Measurements from ENCODE around the gene FUT8.
"Not testable (repeated sequence)": the region's sequence is repeated elsewhere in the genome, so short reads cannot be mapped to it uniquely, and the experiment has no call there.

FUT8 gene

GRCh38 chr14:65628664-65629063, 216.1 kb downstream of the FUT8 start:
- DNase-seq: no peak

- no peak for DNase-seq
These were observed 218.5 kb downstream of the FUT8 start for GRCh38 chr14:65631040-65631439.

GRCh38 chr14:65632487-65632886, 220.0 kb downstream of the FUT8 start:
- no peak for DNase-seq

GRCh38 chr14:65633666-65634065, 221.1 kb downstream of the FUT8 start:
- DNase-seq: not testable (repeated sequence)

- DNase-seq: no peak
These were observed 225.2 kb downstream of the FUT8 start for GRCh38 chr14:65637780-65638179.

- no peak for DNase-seq
These were observed 226.7 kb downstream of the FUT8 start for GRCh38 chr14:65639216-65639615.

- no peak for DNase-seq
These were observed 238.3 kb downstream of the FUT8 start for GRCh38 chr14:65650826-65651225.

GRCh38 chr14:65656554-65656953, 244.0 kb downstream of the FUT8 start:
- no peak for DNase-seq

- DNase-seq: no peak
These were observed 245.7 kb downstream of the FUT8 start for GRCh38 chr14:65658202-65658601.

GRCh38 chr14:65661865-65662264, 249.3 kb downstream of the FUT8 start:
- DNase-seq: no peak

GRCh38 chr14:65664436-65664835, 251.9 kb downstream of the FUT8 start:
- DNase-seq: no peak

- no peak for DNase-seq
These were observed 264.0 kb downstream of the FUT8 start for GRCh38 chr14:65676361-65677014.

- DNase-seq: no peak
These were observed 273.0 kb downstream of the FUT8 start for GRCh38 chr14:65685572-65685971.

- no peak for DNase-seq
These were observed 274.2 kb downstream of the FUT8 start for GRCh38 chr14:65686761-65687160.

- no peak for DNase-seq
These were observed 276.5 kb downstream of the FUT8 start for GRCh38 chr14:65689070-65689469.

GRCh38 chr14:65692566-65692965, 280.0 kb downstream of the FUT8 start:
- DNase-seq: not testable (repeated sequence)

- no peak for DNase-seq
These were observed 284.3 kb downstream of the FUT8 start for GRCh38 chr14:65696801-65697200.

- no peak for DNase-seq
These were observed 291.0 kb downstream of the FUT8 start for GRCh38 chr14:65703521-65703920.

- no peak for DNase-seq
These were observed 291.5 kb downstream of the FUT8 start for GRCh38 chr14:65703996-65704395.

GRCh38 chr14:65704437-65704836, 291.9 kb downstream of the FUT8 start:
- no peak for DNase-seq

- no peak for DNase-seq
These were observed 292.3 kb downstream of the FUT8 start for GRCh38 chr14:65704850-65705249.

GRCh38 chr14:65709576-65709975, 297.0 kb downstream of the FUT8 start:
- DNase-seq: no peak

- not testable (repeated sequence) for DNase-seq
These were observed 304.3 kb downstream of the FUT8 start for GRCh38 chr14:65716813-65717212.

GRCh38 chr14:65717384-65717915, 304.9 kb downstream of the FUT8 start:
- not testable (repeated sequence) for DNase-seq

- no peak for DNase-seq
These were observed 306.1 kb downstream of the FUT8 start for GRCh38 chr14:65718629-65719028.
